HG02623 (cell line): ENCODE results near the gene TPM1.
"Not testable (repeated sequence)": the region's sequence is repeated elsewhere in the genome, so short reads cannot be mapped to it uniquely, and the experiment has no call there.

Source experiments
- ATAC-seq: cut with Tn5 transposase; IDR thresholded peaks from one replicate; pipeline ENCODE4 v1.9.1; 2021; ENCODE audit warnings: moderate library complexity; ENCODE audit not compliant: unreplicated experiment

Gene TPM1

GRCh38 chr15:63090887-63091286 lies 48.3 kb downstream of the TPM1 start:
- ATAC-seq = no peak

DNA sequence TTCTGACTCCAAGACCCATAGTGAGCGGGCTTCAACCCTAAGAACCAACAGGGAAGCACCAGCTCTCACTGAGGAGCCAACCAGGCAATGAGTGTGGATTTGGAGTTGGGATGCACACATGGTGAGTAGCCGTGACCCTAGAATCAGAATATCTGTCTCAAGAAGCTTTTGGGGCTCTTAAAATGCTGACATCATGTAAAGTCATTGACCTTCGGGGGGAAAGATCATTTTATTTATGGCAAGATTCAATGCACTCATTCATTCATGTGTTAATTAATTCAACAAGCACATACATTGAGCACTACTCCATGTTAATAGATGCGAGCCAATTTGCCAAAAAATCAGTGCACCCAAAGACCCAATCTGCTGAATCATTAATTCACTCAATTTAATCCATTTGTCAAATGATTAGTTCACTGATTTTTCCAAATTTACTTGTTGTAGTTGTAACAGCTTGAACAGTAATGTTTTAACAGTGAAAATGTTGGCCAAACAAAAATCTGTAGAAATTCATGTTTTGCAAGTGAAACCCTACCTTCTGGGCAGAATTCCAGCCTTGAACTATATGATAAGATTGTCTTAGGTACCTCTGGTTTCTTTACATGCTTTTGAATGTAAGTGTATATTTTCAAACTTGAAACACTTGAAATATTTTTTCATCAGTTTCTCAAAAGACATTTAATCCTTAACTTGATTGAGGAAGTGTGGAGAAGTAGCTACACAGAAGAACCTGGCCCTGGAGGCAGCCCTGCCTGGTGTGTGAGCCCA lies 49.3 kb downstream of the TPM1 start:
- ATAC-seq = no peak

- no peak for ATAC-seq
These were observed 51.1 kb downstream of the TPM1 start for GRCh38 chr15:63093486-63094205.

GRCh38 chr15:63094495-63094931 lies 52.0 kb downstream of the TPM1 start:
- ATAC-seq = no peak

- no peak for ATAC-seq
These were observed 53.6 kb downstream of the TPM1 start for GRCh38 chr15:63096178-63096577.

DNA sequence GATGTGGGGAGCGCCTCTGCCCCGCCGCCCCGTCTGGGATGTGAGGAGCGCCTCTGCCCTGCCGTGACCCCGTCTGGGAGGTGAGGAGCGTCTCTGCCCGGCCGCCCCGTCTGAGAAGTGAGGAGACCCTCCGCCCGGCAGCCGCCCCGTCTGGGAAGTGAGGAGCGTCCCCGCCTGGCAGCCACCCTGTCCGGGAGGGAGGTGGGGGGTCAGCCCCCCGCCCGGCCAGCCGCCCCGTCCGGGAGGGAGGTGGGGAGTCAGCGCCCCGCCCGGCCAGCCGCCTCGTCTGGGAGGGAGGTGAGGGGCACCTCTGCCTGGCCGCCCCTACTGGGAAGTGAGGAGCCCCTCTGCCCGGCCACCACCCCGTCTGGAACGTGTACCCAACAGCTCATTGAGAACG lies 56.4 kb downstream of the TPM1 start:
- ATAC-seq = not testable (repeated sequence)

DNA sequence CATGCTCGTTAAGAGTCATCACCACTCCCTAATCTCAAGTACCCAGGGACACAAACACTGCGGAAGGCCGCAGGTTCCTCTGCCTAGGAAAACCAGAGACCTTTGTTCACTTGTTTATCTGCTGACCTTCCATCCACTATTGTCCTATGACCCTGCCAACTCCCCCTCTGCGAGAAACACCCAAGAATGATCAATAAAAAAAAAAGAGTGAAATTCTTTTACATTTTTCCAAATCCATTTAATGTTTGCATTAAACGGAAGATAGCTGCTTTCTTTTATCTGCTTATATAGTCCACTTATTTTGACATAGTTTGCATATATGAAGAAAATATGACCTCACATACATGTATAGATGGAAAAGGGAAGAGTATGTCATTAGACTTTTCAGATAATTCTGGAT lies 57.0 kb downstream of the TPM1 start:
- ATAC-seq = not testable (repeated sequence)

DNA sequence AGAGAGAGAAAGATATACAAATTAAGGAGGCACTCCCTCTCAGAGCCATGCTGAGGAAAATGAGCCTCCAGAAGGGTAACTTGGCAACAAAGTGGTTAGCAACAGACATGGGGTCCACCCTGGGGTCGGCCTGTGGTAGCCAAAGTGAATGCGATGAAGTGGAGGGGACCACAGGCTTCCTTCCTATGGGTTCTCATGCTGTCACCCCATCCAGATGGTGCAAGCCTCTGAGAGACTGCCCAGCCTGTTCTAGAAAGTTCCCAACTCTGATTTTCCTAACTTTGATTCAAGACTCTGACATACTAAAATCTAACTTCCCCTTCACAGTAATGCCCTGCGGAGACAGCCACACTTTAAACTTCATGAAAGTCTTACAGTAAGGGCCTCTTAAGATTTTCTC lies 60.9 kb downstream of the TPM1 start:
- no peak for ATAC-seq

DNA sequence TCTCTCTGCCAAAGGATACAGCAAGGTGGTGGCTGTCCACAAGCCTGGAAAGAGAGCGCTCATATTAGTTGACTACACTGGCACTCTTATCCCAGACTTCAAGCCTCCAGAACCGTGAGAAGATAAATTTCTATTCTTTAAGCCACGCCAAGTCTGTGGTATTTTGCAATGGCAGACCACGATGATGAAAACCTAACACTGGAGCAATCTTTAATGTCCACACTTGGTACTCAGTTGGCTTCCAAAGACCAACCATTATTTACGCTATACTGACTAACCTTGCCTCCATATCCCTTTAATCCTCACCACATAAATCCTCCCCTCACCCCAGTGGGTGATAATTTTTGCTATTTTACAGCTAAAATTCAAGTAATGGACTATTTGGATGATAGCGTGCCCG lies 62.2 kb downstream of the TPM1 start:
- no peak for ATAC-seq

- not testable (repeated sequence) for ATAC-seq
These were observed 62.8 kb downstream of the TPM1 start for GRCh38 chr15:63105354-63105753.

DNA sequence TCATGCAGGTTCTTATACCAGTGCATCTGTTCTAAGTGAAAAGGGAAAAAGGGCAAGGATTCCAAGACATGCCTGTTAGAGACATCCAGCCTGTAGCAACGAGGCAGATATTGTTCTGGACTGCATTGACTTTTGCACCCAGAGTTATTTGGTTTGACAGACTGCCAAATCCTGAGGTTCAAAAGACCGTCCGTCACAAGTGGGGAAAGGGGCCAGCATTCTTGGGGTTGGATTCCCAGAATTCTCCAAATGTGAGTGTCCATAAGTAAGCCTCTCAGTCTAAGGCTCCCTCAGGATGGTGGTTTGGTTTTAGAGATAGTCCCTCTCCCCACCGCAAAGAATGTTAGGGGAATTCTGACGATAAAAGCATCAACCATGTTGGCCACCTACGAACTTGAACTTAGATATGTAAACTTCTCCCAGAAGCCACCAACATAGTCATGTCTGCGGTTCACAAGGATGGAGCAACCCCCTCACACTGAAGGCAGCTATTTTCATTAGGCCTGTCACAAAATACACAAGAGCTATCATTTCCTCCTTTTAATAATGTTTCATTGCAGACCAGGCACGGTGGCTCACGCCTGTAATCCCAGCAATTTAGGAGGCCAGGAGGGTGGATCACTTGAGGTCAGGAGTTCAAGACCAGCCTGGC lies 65.5 kb downstream of the TPM1 start:
- ATAC-seq = no peak

- no peak for ATAC-seq
These were observed 67.0 kb downstream of the TPM1 start for GRCh38 chr15:63109498-63109897.

DNA sequence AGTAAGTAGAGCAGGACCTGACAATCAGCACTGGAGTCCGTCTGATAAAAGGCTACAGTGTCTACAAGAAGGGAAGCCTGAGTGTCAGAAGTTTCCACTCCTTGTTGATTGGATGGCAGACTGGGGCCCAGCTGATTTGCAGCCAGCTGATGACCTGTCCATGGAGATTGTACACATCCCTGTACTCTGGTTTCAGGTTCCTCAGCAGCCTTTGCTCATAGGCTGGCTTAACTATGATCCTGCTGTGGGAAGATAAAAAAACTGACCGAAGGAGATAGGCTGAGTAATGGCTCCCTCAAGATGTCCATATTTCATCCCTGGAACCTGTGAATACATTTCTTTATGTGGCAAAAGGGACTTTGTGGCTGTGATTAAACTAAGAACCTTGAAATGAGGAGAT lies 67.4 kb downstream of the TPM1 start:
- no peak for ATAC-seq

- no peak for ATAC-seq
These were observed 68.0 kb downstream of the TPM1 start for GRCh38 chr15:63110428-63111026.

DNA sequence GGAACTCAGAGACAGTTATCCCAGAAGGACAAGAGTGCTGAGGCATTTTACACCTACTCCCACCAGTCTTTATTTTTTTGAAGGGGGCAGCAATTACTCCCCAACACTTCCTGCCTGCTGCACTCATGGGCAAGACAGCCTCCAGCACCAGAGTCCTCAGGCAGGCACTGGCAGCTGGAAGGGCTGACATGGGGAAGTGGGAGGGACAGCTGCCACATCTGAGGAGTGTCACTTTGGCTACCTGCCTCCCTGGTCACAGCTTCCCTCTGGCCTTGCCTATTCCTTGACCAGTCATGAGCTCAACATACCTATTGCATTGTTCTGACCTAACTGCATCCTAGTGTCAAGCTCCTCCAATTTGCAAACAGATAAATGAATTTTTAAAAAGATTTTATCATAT lies 68.9 kb downstream of the TPM1 start:
- no peak for ATAC-seq

DNA sequence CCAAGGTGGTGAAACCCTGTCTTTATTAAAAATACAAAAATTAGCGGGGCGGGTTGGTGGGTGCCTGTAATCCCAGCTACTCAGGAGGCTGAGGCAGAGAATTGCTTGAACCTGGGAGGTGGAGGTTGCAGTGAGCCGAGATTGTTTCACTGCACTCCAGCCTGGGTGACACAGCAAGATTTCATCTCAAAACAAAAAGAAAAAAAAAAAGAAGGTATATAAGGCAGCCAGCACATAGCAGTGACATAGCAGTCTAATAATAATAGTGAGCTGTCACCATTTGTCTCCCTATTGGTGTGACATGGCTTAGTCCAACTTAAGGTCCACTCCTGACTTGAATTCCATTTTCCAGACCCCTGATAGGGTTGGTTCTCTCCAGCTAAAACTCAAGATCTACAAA lies 70.3 kb downstream of the TPM1 start:
- ATAC-seq = no peak

DNA sequence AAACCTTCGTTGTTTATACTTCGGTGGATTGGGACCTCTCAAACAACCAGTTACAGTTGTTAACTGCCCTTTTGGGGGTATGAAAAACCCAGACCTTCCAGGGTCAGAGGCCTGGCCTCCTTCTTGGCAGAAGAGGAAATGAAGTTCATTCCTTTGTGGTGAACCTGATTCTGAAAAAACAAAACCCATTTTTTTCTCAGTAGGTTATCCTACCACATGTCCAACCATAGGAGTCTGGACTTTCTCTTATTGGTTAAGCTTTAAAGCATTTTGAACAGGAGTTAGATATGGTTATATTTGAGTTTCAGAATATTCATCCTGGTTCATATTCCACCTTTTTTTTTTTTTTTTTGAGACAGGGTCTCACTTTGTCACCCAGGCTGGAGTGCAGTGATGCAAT lies 71.9 kb downstream of the TPM1 start:
- ATAC-seq = no peak
